IgD-negative memory B cell (primary cell): Measurements from ENCODE around the gene NUDT2. TPM values are rescaled to one million over a fixed set of nuclear protein-coding genes. Genes with fewer than 3 reads are reported as not detected.

Experiments
- H3K27ac Mint-ChIP-seq, 3 donors: one replicate each; pipeline ENCODE4 v1.8.0; 2020 to 2022; ENCODE audit warnings: mild to moderate bottlenecking in 3 of 3, mixed read lengths in 3 of 3, moderate library complexity in 1 of 3
- H3K27me3 Mint-ChIP-seq: one replicate; pipeline ENCODE4 v1.8.0; 2021; ENCODE audit warnings: mixed read lengths
- H3K36me3 Mint-ChIP-seq: one replicate; pipeline ENCODE4 v1.8.0; 2020; ENCODE audit warnings: mild to moderate bottlenecking, mixed read lengths
- H3K4me1 Mint-ChIP-seq, 3 donors: one replicate each; pipeline ENCODE4 v1.8.0; 2020 to 2022; ENCODE audit warnings: mixed read lengths in 3 of 3, mild to moderate bottlenecking in 1 of 3
- H3K4me3 Mint-ChIP-seq, 4 donors: one replicate each; pipeline ENCODE4 v1.8.0; 2020 to 2022; ENCODE audit warnings: mild to moderate bottlenecking in 4 of 4, mixed read lengths in 4 of 4, moderate library complexity in 3 of 4
- H3K9me3 Mint-ChIP-seq, 3 donors: one replicate each; pipeline ENCODE4 v1.8.0; 2020 to 2021; ENCODE audit warnings: mixed read lengths in 3 of 3, mild to moderate bottlenecking in 1 of 3
- polyA plus RNA-seq: library from polyadenylated mRNA; unstranded; fragments of 300-500 nt; fragmentation: Illumina TruSeq; gene quantifications from one replicate; pipeline ENCODE4 v1.2.3, GENCODE V29; 2021

Gene NUDT2
- polyA plus RNA-seq, 1 donor from 2014 or later, result 19.0 TPM

DNA sequence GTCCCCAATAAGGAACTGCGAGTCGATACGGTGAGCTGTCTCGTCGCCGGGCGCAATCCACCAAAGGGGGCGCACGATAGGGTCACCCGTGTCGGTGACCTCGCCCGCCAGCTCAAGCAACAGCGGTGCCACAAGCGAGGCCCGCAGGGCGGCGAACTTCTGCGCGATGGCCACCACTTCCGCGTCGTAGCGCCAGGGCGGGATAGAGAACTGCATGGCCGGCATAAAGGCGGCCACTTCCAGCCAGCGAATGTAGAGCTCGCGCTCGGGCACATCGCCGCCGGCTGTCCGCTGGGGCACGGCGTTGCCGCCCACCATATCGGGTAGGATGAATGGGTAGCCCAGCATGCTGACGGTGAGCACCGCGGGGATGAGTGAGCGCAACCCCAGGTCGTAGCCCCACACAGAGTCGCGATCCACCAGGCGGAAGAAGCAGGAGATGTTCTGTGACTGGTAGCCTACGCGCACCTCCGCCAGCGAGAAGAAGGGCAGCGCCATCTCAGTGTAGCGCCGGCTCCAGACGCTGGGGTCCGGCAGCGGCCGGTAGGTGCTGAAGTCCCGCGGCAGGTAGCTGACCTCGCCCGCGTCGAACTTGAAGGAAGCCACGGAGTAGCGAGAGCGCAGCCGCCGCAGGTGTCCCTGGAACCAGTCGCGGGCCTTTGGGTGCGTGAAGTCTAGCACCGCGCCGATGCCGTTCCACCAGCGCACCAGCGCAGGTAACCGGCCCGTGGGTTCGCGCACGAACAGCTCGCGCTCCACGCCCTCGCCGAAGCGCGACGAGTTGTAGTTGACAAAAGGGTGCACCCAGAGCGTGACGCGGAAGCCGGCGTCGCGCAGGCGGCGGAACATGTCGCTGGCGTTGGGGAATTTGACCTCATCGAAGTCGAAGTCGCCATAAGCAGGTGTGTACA, 41.9 kb downstream of the NUDT2 start:
- peaks cover 0 to 4% (median 0%) of the 10 kb centered on the region in 3 donors for H3K9me3 Mint-ChIP-seq
- H3K27me3 Mint-ChIP-seq, result no peaks in the 10 kb centered on the region
- H3K36me3 Mint-ChIP-seq, result peaks cover 5% of the 10 kb centered on the region
- H3K4me3 Mint-ChIP-seq, result peak overlapping the region in 2 of 4 donors; percentile 51 to 77
- peaks cover 9 to 10% (median 10%) of the 10 kb centered on the region in 3 donors for H3K4me1 Mint-ChIP-seq
- H3K27ac Mint-ChIP-seq, result no peak overlapping the region

DNA sequence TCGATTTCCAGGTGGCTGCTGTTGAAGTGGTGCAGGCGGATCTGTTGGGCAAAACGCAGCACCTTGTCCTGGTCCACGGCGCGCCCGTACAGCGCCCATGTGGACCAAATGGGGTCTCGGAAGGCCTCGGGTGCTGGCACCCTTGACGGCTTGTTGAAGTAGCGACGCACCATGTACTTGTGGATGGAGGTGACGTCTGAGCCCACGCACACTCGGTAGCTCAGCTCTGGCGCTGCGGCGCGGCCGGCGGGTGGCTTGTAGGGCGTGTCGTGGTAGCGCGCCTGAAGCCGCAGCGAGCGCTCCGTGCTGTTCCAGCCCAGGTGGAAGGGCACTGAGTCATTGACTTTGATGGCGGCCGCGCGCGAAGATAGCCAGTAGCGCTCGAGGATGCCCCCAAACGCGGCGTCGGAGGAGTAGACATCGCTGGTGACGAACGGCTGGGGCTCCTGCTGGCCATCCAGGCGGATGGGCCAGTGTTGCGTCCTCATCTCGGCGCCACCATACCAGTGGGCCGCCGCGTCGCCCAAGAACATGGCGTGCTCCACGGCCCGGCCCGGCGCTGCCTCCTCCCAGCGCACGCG, 42.6 kb downstream of the NUDT2 start:
- no peak overlapping the region for H3K4me3 Mint-ChIP-seq
- peaks cover 10 to 13% (median 10%) of the 10 kb centered on the region in 3 donors for H3K4me1 Mint-ChIP-seq
- peaks cover 5% of the 10 kb centered on the region for H3K36me3 Mint-ChIP-seq
- H3K27me3 Mint-ChIP-seq, result no peaks in the 10 kb centered on the region
- H3K27ac Mint-ChIP-seq, result no peak overlapping the region
- no peaks in the 10 kb centered on the region for H3K9me3 Mint-ChIP-seq

GRCh38 chr9:34372467-34373011, 43.2 kb downstream of the NUDT2 start:
- peaks cover 1% of the 10 kb centered on the region for H3K36me3 Mint-ChIP-seq
- H3K4me1 Mint-ChIP-seq, result peaks cover 10 to 16% (median 12%) of the 10 kb centered on the region in 3 donors
- peak overlapping the region in 1 of 4 donors; percentile 16 for H3K4me3 Mint-ChIP-seq
- H3K9me3 Mint-ChIP-seq, result no peaks in the 10 kb centered on the region
- H3K27ac Mint-ChIP-seq, result no peak overlapping the region
- no peaks in the 10 kb centered on the region for H3K27me3 Mint-ChIP-seq

- H3K4me1 Mint-ChIP-seq, result peaks cover 10 to 16% (median 12%) of the 10 kb centered on the region in 3 donors
- H3K27me3 Mint-ChIP-seq, result no peaks in the 10 kb centered on the region
- no peaks in the 10 kb centered on the region for H3K9me3 Mint-ChIP-seq
- peak overlapping the region in 1 of 4 donors; percentile 16 for H3K4me3 Mint-ChIP-seq
- peak overlapping the region in 1 of 3 donors; percentile 20 for H3K27ac Mint-ChIP-seq
- H3K36me3 Mint-ChIP-seq, result peaks cover 4% of the 10 kb centered on the region
Measured at GRCh38 chr9:34373749-34374148, 44.4 kb downstream of the NUDT2 start.

GRCh38 chr9:34374339-34374738, 45.0 kb downstream of the NUDT2 start:
- Mint-ChIP-seq H3K36me3 (peaks cover 4% of the 10 kb centered on the region), H3K4me3 (no peak overlapping the region), H3K9me3 (no peaks in the 10 kb centered on the region), H3K27ac (no peak overlapping the region), H3K27me3 (no peaks in the 10 kb centered on the region), H3K4me1 (peaks cover 12 to 19% (median 15%) of the 10 kb centered on the region in 3 donors)

DNA sequence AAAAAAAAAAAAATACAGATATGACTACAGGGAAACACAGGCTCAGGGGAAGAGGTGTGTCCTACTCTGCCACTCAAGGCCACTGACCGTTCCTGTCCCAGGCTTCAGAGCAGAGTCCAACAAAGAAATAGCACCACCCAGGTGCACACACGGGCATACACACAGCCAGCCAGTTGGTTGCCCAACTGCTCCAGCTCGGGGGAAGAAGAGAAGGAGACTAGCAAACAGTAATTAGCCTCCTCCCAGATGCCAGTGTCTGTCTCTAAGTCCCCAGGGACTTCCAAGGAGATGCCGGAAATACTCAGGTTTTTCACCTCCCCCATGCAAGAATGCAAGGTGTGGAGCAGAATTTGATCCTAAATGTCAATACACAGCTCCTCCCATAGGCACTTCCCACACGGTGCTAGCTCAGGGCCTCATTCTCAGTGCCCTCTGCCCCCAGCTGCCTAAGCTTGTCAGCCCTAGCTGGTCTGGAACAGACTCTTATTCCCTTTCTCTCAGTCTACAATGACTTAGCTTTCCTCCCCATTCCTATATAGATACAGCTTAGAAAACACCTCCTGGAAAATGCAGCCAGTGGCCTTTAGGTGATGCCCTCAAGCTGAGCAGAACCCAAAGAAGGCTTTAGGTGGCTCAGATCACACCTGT, 45.7 kb downstream of the NUDT2 start:
- Mint-ChIP-seq H3K27me3 (no peaks in the 10 kb centered on the region), H3K27ac (peak overlapping the region in 2 of 3 donors; percentile 21 to 79), H3K9me3 (no peaks in the 10 kb centered on the region), H3K36me3 (peaks cover 4% of the 10 kb centered on the region), H3K4me3 (peak overlapping the region; percentile 90 to 97 (median 94)), H3K4me1 (peaks cover 17 to 23% (median 22%) of the 10 kb centered on the region in 3 donors)

GRCh38 chr9:34375901-34376595, 46.7 kb downstream of the NUDT2 start:
- H3K9me3 Mint-ChIP-seq, result no peaks in the 10 kb centered on the region

DNA sequence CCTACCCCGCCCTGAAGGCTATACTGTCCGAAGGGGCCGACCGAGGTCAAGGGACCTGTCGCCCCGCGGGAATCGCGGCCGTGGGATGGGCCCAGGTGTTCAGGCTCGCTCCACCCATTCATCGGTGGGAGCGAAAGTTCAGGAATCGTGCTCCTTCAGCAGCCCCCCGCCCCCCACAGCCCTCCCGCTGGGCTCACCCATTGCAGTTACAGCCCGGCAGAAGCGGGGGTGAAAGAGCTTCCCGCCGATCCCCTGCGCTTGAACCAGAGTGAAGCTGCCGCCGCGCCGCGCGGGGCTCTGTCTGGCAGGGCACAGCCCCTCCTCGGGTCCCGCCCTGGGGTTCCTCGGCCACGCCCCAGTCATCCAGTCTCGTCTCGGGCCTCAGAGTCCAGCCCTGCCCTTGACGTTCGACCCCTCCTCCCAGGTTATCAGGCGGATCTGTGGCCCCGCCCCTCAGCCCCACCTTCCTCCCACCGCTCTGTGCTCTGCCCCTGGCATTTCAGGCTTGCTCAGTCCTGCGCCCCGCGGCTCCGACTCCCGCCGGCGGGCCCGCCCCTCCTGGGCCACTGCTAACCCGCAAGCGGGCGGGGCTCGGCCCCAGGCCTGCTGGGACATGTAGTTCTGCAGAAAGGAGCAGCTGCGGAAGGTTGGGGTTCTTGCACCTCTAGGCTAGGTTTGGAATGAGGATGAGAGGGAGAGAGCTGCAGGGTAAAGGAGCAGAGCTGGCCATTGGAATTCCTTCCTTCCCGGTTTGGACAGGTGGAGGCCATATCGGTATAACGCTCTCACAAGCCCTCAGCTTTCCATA, 47.4 kb downstream of the NUDT2 start, which contains the start of gene MYORG:
MYORG (minus strand) TSS at position 303 of the 808 bp plus-strand sequence. CDS start 3,955 bp downstream, outside the sequence.
- Mint-ChIP-seq H3K36me3 (peaks cover 2% of the 10 kb centered on the region), H3K27ac (peak within 1 kb of the TSS; percentile 32 to 94 (median 79)), H3K27me3 (no peaks in the 10 kb centered on the region), H3K4me1 (peaks cover 23 to 28% (median 26%) of the 10 kb centered on the region in 3 donors), H3K4me3 (peak within 1 kb of the TSS; percentile 90 to 97 (median 94)), H3K9me3 (no peaks in the 10 kb centered on the region)

More at GRCh38 chr9:34375901-34376595, 46.7 kb downstream of the NUDT2 start:
- H3K36me3 Mint-ChIP-seq, result peaks cover 3% of the 10 kb centered on the region
- H3K27me3 Mint-ChIP-seq, result no peaks in the 10 kb centered on the region
- peak overlapping the region; percentile 32 to 94 (median 79) for H3K27ac Mint-ChIP-seq
- peak overlapping the region; percentile 90 to 97 (median 94) for H3K4me3 Mint-ChIP-seq
- H3K4me1 Mint-ChIP-seq, result peaks cover 19 to 26% (median 25%) of the 10 kb centered on the region in 3 donors

GRCh38 chr9:34377404-34377746, 48.0 kb downstream of the NUDT2 start:
- Mint-ChIP-seq H3K36me3 (peaks cover 2% of the 10 kb centered on the region), H3K27me3 (no peaks in the 10 kb centered on the region), H3K4me3 (peak overlapping the region; percentile 90 to 97 (median 94)), H3K4me1 (peaks cover 23 to 28% (median 26%) of the 10 kb centered on the region in 3 donors), H3K27ac (peak overlapping the region in 2 of 3 donors; percentile 12 to 94), H3K9me3 (no peaks in the 10 kb centered on the region)

DNA sequence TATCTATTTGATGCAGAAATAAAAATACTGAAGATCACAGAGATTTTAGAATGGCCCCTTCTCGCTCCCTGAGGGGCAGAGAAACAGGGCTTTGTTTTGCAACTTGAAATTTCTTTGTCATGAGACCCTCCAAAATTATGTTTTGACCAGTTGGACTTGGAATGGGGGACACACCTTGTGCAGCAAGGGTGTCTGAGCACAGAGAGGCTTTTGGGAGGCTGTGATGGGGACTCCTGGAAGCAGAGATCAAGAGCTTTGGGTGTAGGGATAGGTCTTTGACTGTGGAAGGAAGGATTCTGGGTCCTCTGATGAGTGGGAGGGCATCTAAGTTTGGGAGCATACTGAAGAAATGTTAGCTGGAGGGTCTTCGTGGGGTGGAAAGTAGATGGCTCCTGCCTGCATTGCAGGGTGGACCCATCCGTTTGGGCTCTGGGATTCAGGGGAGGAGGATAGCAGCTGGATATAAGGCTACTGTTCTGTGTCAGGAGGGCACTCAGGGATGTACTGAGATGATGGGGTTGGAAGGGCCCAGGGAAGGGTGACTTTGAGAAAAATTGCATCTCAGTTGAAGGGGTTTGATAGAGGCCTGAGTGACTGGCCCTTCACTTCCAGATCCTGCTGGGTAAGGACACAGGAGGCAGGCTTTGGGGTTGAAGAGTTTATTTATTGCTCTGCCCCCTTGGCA, 49.1 kb downstream of the NUDT2 start:
- no peaks in the 10 kb centered on the region for H3K27me3 Mint-ChIP-seq
- H3K27ac Mint-ChIP-seq, result no peak overlapping the region
- H3K4me1 Mint-ChIP-seq, result peaks cover 26 to 31% (median 28%) of the 10 kb centered on the region in 3 donors
- peak overlapping the region; percentile 9 to 97 (median 64) for H3K4me3 Mint-ChIP-seq
- peaks cover 2% of the 10 kb centered on the region for H3K36me3 Mint-ChIP-seq
- no peaks in the 10 kb centered on the region for H3K9me3 Mint-ChIP-seq

- peak overlapping the region; percentile 18 to 63 (median 32) for H3K27ac Mint-ChIP-seq
- H3K9me3 Mint-ChIP-seq, result no peaks in the 10 kb centered on the region
- H3K4me3 Mint-ChIP-seq, result peak overlapping the region; percentile 77 to 97 (median 90)
- peaks cover 26 to 34% (median 28%) of the 10 kb centered on the region in 3 donors for H3K4me1 Mint-ChIP-seq
- peaks cover 2% of the 10 kb centered on the region for H3K36me3 Mint-ChIP-seq
- H3K27me3 Mint-ChIP-seq, result no peaks in the 10 kb centered on the region
Measured at GRCh38 chr9:34379334-34380033, 50.1 kb downstream of the NUDT2 start.

GRCh38 chr9:34380034-34380510, 50.7 kb downstream of the NUDT2 start:
- peak overlapping the region; percentile 77 to 97 (median 90) for H3K4me3 Mint-ChIP-seq
- peaks cover 2% of the 10 kb centered on the region for H3K36me3 Mint-ChIP-seq
- H3K9me3 Mint-ChIP-seq, result no peaks in the 10 kb centered on the region
- H3K27me3 Mint-ChIP-seq, result no peaks in the 10 kb centered on the region
- H3K27ac Mint-ChIP-seq, result peak overlapping the region; percentile 18 to 86 (median 63)
- H3K4me1 Mint-ChIP-seq, result peaks cover 26 to 34% (median 28%) of the 10 kb centered on the region in 3 donors
